Measurements from ENCODE around the gene WDR86.

DNA sequence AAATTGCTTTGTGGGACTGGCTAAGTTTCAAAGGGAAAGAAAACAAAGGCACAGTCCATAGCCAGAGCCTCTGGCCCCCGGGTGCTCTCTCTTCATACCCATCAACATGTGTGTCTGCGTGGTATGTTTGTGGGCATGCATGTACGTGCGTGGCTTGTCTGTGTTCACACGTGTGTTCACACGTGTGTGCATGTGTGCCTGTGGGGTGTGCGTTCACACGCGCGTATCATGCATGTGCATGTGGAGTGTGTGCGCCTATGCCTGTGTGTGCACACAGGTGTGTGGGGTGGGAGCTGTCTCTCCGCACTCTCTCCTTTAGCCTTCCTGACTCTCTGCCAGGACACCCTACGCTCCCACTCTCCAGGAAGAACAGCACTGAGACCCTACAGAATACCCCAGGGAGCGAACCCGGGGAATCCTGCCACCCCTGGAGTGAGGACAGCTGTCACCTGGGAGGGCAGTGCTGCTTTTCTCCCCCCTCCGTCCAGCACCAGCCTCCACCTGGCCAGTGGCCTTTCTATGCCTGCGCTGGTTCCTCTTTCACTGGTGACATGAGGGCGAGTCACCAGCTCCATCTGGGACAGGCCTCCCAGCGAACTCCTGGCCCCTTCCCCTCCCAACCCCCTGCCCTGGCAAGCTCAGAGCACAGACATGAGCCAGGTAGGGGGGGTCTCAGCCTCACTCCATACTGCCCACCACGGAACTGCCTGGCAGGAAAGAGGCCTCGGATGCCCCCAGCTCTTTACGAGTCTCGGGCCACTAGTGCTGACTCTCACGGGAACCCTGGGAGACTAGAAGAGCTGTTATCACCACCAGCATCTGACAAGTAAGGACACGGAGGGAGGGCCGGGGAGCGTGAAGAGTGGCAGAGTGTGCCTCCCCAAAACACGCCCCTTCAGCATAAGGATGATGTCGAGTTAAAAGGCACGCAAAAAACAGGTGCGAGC, 16.5 kb downstream of the WDR86 start:
- TF ChIP-seq, protein P1, sequence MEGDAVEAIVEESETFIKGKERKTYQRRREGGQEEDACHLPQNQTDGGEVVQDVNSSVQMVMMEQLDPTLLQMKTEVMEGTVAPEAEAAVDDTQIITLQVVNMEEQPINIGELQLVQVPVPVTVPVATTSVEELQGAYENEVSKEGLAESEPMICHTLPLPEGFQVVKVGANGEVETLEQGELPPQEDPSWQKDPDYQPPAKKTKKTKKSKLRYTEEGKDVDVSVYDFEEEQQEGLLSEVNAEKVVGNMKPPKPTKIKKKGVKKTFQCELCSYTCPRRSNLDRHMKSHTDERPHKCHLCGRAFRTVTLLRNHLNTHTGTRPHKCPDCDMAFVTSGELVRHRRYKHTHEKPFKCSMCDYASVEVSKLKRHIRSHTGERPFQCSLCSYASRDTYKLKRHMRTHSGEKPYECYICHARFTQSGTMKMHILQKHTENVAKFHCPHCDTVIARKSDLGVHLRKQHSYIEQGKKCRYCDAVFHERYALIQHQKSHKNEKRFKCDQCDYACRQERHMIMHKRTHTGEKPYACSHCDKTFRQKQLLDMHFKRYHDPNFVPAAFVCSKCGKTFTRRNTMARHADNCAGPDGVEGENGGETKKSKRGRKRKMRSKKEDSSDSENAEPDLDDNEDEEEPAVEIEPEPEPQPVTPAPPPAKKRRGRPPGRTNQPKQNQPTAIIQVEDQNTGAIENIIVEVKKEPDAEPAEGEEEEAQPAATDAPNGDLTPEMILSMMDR (IDR thresholded peaks at IDR 0.05; ENCODE audit: low read length) = no peak
- no peak for TF ChIP-seq EZH2phosphoT487 (IDR thresholded peaks at IDR 0.05; ENCODE audit: low read length)
- TF ChIP-seq EZH2 (optimal IDR thresholded peaks at IDR 0.05; ENCODE audit: low read depth, low read length) = no peak

All from MM.1S (cell line).